GM10266 (cell line): ENCODE data around the gene PPIL6.

Experiments
- DNase-seq: peaks from one replicate; pipeline ENCODE4 v3.0.0; 2012; ENCODE audit errors: extremely low spot score
- TF ChIP-seq, protein P1 (sequence below): IDR thresholded peaks from 2 replicates; pipeline ENCODE4 v1.5.1; 2012; ENCODE audit warnings: mild to moderate bottlenecking, low read depth; ENCODE audit not compliant: control insufficient read depth, insufficient read depth; ENCODE audit errors: missing control alignments

Gene PPIL6

DNA sequence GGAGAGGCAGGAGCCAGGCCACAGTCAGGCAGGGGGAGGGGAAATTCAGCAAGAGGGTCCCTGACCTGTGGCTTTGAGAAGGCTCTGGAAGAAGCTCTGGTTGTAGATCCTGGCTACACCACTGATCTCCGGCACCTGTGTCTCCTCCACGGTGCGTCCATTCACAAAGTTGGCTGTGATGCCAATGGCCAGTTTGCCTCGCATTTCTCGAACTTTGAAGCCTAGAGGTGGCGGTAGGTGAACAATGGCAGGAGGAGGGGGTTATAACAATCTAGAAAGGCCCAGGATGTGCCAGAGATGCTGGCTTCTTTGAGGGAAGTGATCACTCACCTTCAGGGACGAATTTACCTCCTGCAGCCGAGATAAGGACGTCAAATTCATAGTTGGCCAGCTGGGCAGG lies 11.8 kb upstream of the PPIL6 start:
- TF ChIP-seq, protein P1, sequence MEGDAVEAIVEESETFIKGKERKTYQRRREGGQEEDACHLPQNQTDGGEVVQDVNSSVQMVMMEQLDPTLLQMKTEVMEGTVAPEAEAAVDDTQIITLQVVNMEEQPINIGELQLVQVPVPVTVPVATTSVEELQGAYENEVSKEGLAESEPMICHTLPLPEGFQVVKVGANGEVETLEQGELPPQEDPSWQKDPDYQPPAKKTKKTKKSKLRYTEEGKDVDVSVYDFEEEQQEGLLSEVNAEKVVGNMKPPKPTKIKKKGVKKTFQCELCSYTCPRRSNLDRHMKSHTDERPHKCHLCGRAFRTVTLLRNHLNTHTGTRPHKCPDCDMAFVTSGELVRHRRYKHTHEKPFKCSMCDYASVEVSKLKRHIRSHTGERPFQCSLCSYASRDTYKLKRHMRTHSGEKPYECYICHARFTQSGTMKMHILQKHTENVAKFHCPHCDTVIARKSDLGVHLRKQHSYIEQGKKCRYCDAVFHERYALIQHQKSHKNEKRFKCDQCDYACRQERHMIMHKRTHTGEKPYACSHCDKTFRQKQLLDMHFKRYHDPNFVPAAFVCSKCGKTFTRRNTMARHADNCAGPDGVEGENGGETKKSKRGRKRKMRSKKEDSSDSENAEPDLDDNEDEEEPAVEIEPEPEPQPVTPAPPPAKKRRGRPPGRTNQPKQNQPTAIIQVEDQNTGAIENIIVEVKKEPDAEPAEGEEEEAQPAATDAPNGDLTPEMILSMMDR: no peak
- DNase-seq: no peak

- no peak for DNase-seq
- TF ChIP-seq, protein P1: no peak
Measured at GRCh38 chr6:109451376-109451775, 10.9 kb upstream of the PPIL6 start.

- TF ChIP-seq, protein P1: no peak
Measured at GRCh38 chr6:109450801-109451200, 10.4 kb upstream of the PPIL6 start.

DNA sequence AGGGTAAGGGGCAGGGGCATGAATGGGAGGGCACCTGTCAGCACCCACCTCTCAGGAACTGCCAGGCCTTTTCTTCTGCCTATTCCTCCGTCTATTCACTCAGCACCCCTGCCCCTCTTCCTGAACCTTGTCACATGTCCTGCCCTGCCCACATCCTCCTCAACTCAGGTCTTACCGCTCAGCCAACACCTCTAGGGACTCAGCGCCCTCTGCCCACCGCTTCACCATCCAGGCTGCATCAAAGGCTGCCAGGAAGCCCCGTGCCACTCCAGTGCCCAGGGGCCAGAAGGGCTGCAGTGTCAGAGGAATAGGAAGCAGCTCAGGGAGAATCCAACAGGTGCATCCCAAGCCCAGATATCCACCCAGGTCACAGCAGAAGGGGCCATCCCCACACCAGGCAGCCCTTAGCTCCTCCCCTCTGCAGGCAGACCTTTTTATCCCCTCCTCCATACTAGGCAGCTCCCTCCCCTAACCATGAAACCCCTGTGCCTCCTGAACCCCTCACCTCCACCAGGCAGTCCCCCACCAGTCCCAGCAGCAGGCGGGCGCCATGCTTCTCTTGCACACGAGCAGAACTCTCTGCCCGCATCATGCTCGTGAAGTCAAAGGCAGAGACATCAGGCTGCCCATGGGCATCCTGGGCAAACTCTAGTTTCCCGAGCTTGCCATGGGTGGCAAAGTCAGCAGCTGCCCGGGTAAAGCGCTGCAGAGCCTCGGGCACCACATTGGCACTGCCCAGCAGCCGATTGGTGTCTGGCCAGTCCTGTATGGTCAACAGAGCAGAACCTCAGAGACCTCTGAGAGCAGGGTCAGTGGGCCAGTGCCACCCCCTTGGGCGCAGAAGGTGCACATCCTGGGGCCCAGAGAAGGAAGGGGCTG lies 9.6 kb upstream of the PPIL6 start:
- no peak for DNase-seq
- TF ChIP-seq, protein P1: no peak

More at GRCh38 chr6:109450801-109451200, 10.4 kb upstream of the PPIL6 start:
- DNase-seq: no peak

DNA sequence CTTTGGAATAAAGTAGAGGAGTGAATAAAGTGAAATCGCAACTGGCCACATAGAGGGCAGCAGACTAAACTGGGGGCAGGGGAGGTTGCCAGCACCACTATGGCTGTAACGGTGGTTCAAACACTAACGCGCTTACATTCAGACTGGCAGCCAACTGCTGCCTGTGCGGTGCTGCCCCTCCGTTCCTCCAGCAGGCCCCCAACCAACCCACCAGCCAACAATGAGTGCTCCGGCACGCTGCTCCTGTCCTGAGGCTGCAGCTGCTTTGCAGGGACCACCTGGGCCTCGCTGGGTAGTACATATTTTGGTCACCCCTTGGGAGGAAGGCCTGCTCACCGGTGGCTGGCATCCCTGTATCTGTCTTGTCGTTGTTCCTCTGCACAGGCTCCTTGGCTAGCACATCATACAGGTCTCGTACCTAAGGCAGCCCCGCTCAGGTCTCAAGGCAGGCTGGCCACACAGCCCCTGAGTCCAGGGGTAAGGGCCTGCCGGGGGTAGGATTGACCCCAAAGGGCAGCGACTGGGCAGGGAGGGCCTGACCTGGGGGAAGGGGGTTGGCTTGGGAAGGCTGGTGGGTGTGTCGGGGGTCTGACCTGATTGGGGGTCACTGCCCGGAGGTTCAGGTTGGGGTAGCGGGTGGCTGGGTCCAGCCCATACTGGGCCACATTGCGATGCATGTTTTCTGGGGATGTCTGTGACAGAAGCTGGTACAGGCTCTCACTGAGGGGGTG lies 8.8 kb upstream of the PPIL6 start:
- no peak for DNase-seq
- TF ChIP-seq, protein P1: no peak

DNA sequence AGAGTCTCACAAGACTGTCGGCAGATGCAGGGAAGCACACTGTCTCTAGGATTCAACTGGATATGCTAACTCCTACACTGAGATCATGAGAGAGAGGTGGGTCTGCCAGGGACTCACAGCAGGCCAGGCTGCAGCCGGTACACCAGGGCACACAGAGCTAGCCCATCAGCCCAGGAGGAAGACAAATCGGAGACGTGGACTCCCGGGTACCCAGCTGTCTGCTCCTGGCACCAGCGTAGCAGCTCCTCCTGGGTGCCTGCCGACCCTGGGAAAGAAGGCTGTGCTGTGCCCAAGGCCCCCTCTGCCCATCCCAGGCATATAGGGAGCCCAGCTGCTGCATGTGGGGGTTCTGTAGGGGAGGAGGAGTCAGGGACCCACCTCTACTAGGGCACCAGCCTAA lies 8.2 kb upstream of the PPIL6 start:
- DNase-seq: no peak
- TF ChIP-seq, protein P1: no peak
